CD4-positive, CD25-positive, alpha-beta regulatory T cell (primary cell): ENCODE data around the gene OCA2. TPM values are rescaled to one million over a fixed set of nuclear protein-coding genes. Genes with fewer than 3 reads are reported as not detected.

Source experiments
- ATAC-seq, 2 donors: fragments of 150-1000 bp; cut with Tn5 transposase; one replicate each; pipeline ENCODE4 v1.10.0; 2021; ENCODE audit warnings: low read depth in 2 of 2, moderate number of reproducible peaks in 2 of 2, moderate library complexity in 1 of 2
- DNase-seq, 3 donors: peaks; one replicate each; pipeline versions ENCODE4 v3.0.0 to v3.0.0-alpha.2; 2012 to 2022; ENCODE audit warnings: mixed read lengths in 1 of 3
- H3K27ac ChIP-seq: one replicate; pipeline ENCODE4 v1.7.0; 2013; ENCODE audit warnings: mild to moderate bottlenecking, low read length; ENCODE audit not compliant: insufficient read depth, poor library complexity, severe bottlenecking
- H3K27me3 ChIP-seq: one replicate; pipeline ENCODE4 v1.7.0; 2013; ENCODE audit warnings: low read length; ENCODE audit not compliant: control insufficient read depth, insufficient read depth
- H3K36me3 ChIP-seq: one replicate; pipeline ENCODE4 v1.7.0; 2013; ENCODE audit warnings: mild to moderate bottlenecking, low read length, moderate library complexity; ENCODE audit not compliant: control insufficient read depth, insufficient read depth
- H3K4me1 ChIP-seq: 2 replicates; pipeline ENCODE4 v1.7.0; 2013; ENCODE audit warnings: mild to moderate bottlenecking, low read length; ENCODE audit not compliant: insufficient read depth, control insufficient read depth, poor library complexity, severe bottlenecking
- H3K4me3 ChIP-seq: one replicate; pipeline ENCODE4 v1.7.0; 2013; ENCODE audit warnings: low read depth, mild to moderate bottlenecking, low read length, moderate library complexity
- H3K9me3 ChIP-seq, 2 experiments: 1 replicate in 1 of 2; 2 replicates in 1 of 2; pipeline ENCODE4 v1.7.0; 2013; ENCODE audit warnings: low read length in 2 of 2, mild to moderate bottlenecking in 1 of 2, moderate library complexity in 1 of 2; ENCODE audit not compliant: control insufficient read depth in 2 of 2
- H3K27ac Mint-ChIP-seq, 3 donors: one replicate each; pipeline ENCODE4 v1.8.0; 2020 to 2022; ENCODE audit warnings: mild to moderate bottlenecking in 3 of 3, mixed read lengths in 3 of 3, moderate library complexity in 2 of 3
- H3K27me3 Mint-ChIP-seq: one replicate; pipeline ENCODE4 v1.8.0; 2022; ENCODE audit warnings: mild to moderate bottlenecking, mixed read lengths
- H3K36me3 Mint-ChIP-seq: one replicate; pipeline ENCODE4 v1.8.0; 2020; ENCODE audit warnings: mixed read lengths
- H3K4me1 Mint-ChIP-seq, 4 donors: one replicate each; pipeline ENCODE4 v1.8.0; 2020 to 2022; ENCODE audit warnings: mixed read lengths in 4 of 4, mild to moderate bottlenecking in 1 of 4
- H3K4me3 Mint-ChIP-seq, 4 donors: one replicate each; pipeline ENCODE4 v1.8.0; 2020 to 2022; ENCODE audit warnings: mild to moderate bottlenecking in 4 of 4, mixed read lengths in 4 of 4, moderate library complexity in 3 of 4
- H3K9me3 Mint-ChIP-seq, 7 donors: one replicate each; pipeline ENCODE4 v1.8.0; 2020 to 2022; ENCODE audit warnings: mixed read lengths in 7 of 7, mild to moderate bottlenecking in 3 of 7, moderate library complexity in 2 of 7
- polyA plus RNA-seq, 4 donors: library from polyadenylated mRNA; unstranded; fragments of 300-500 nt; fragmentation: Illumina TruSeq; gene quantifications; one replicate each; pipeline ENCODE4 v1.2.3, GENCODE V29; 2021
- total RNA-seq: library from RNA; stranded (reverse); gene quantifications from one replicate; pipeline ENCODE4 v1.2.3, GENCODE V29; 2022

The OCA2 gene
- total and polyA plus RNA-seq, 5 donors from 2014 or later = not detected

- Mint-ChIP-seq H3K27ac (no peak overlapping the region), H3K36me3 (no peaks in the 10 kb centered on the region), H3K4me3 (no peak overlapping the region), H3K4me1 (no peaks in the 10 kb centered on the region), H3K9me3 (peaks cover 0 to 7% (median 2%) of the 10 kb centered on the region in 7 donors), H3K27me3 (peaks cover 7% of the 10 kb centered on the region)
- no peaks in the 10 kb centered on the region for H3K4me1 ChIP-seq
- no peaks in the 10 kb centered on the region for H3K9me3 ChIP-seq
- no peak for ATAC-seq
- H3K27ac ChIP-seq = no peak overlapping the region
- H3K36me3 ChIP-seq = no peaks in the 10 kb centered on the region
- no peaks in the 10 kb centered on the region for H3K27me3 ChIP-seq
- no peak overlapping the region for H3K4me3 ChIP-seq
- no peak for DNase-seq
Observed at GRCh38 chr15:27878841-27879240, 220.3 kb downstream of the OCA2 start.

- DNase-seq = no peak
- no peak overlapping the region for H3K4me3 Mint-ChIP-seq
Observed at GRCh38 chr15:27873828-27874227, 225.3 kb downstream of the OCA2 start.

GRCh38 chr15:27873039-27873438 lies 226.1 kb downstream of the OCA2 start:
- Mint-ChIP-seq H3K9me3 (peaks cover 0 to 7% (median 1%) of the 10 kb centered on the region in 7 donors), H3K4me1 (no peaks in the 10 kb centered on the region), H3K27ac (no peak overlapping the region), H3K27me3 (no peaks in the 10 kb centered on the region), H3K36me3 (no peaks in the 10 kb centered on the region), H3K4me3 (no peak overlapping the region)
- Histone ChIP-seq H3K27ac (no peak overlapping the region), H3K27me3 (no peaks in the 10 kb centered on the region), H3K36me3 (no peaks in the 10 kb centered on the region), H3K4me1 (no peaks in the 10 kb centered on the region), H3K9me3 (no peaks in the 10 kb centered on the region), H3K4me3 (no peak overlapping the region)
- no peak for DNase-seq
- no peak for ATAC-seq

More at GRCh38 chr15:27873828-27874227, 225.3 kb downstream of the OCA2 start:
- no peak overlapping the region for H3K4me3 ChIP-seq
- no peaks in the 10 kb centered on the region for H3K36me3 Mint-ChIP-seq
- H3K27me3 Mint-ChIP-seq = no peaks in the 10 kb centered on the region
- no peak overlapping the region for H3K27ac ChIP-seq
- H3K27ac Mint-ChIP-seq = no peak overlapping the region
- no peaks in the 10 kb centered on the region for H3K4me1 Mint-ChIP-seq
- no peaks in the 10 kb centered on the region for H3K9me3 ChIP-seq
- H3K36me3 ChIP-seq = no peaks in the 10 kb centered on the region
- H3K4me1 ChIP-seq = no peaks in the 10 kb centered on the region
- no peaks in the 10 kb centered on the region for H3K27me3 ChIP-seq
- ATAC-seq = no peak
- H3K9me3 Mint-ChIP-seq = peaks cover 0 to 7% (median 0%) of the 10 kb centered on the region in 7 donors

- Histone ChIP-seq H3K27me3 (no peaks in the 10 kb centered on the region), H3K36me3 (no peaks in the 10 kb centered on the region), H3K4me3 (no peak overlapping the region), H3K9me3 (no peaks in the 10 kb centered on the region), H3K4me1 (no peaks in the 10 kb centered on the region), H3K27ac (no peak overlapping the region)
- ATAC-seq (no peak), DNase-seq (no peak)
- H3K4me1 Mint-ChIP-seq = no peaks in the 10 kb centered on the region
- H3K27me3 Mint-ChIP-seq = no peaks in the 10 kb centered on the region
- peaks cover 0 to 6% (median 2%) of the 10 kb centered on the region in 7 donors for H3K9me3 Mint-ChIP-seq
- H3K27ac Mint-ChIP-seq = no peak overlapping the region
- no peaks in the 10 kb centered on the region for H3K36me3 Mint-ChIP-seq
- H3K4me3 Mint-ChIP-seq = no peak overlapping the region
Observed at GRCh38 chr15:27872355-27872754, 226.8 kb downstream of the OCA2 start.

- H3K4me3 Mint-ChIP-seq = no peak overlapping the region
Observed at GRCh38 chr15:27871902-27872260, 227.2 kb downstream of the OCA2 start.

GRCh38 chr15:27871078-27871901 lies 227.8 kb downstream of the OCA2 start:
- Histone ChIP-seq H3K27me3 (no peaks in the 10 kb centered on the region), H3K4me3 (no peak overlapping the region), H3K9me3 (no peaks in the 10 kb centered on the region), H3K27ac (no peak overlapping the region), H3K36me3 (no peaks in the 10 kb centered on the region), H3K4me1 (no peaks in the 10 kb centered on the region)
- no peak for ATAC-seq
- Mint-ChIP-seq H3K9me3 (peaks cover 0 to 6% (median 0%) of the 10 kb centered on the region in 7 donors), H3K36me3 (no peaks in the 10 kb centered on the region), H3K27ac (no peak overlapping the region), H3K4me3 (no peak overlapping the region), H3K27me3 (no peaks in the 10 kb centered on the region), H3K4me1 (no peaks in the 10 kb centered on the region)
- DNase-seq = no peak

More at GRCh38 chr15:27871902-27872260, 227.2 kb downstream of the OCA2 start:
- H3K4me1 Mint-ChIP-seq = no peaks in the 10 kb centered on the region
- no peak overlapping the region for H3K27ac Mint-ChIP-seq
- DNase-seq (no peak), ATAC-seq (no peak)
- Histone ChIP-seq H3K27me3 (no peaks in the 10 kb centered on the region), H3K36me3 (no peaks in the 10 kb centered on the region), H3K4me1 (no peaks in the 10 kb centered on the region), H3K9me3 (no peaks in the 10 kb centered on the region), H3K27ac (no peak overlapping the region), H3K4me3 (no peak overlapping the region)
- no peaks in the 10 kb centered on the region for H3K27me3 Mint-ChIP-seq
- H3K36me3 Mint-ChIP-seq = no peaks in the 10 kb centered on the region
- H3K9me3 Mint-ChIP-seq = peaks cover 0 to 6% (median 1%) of the 10 kb centered on the region in 7 donors

- Histone ChIP-seq H3K4me1 (no peaks in the 10 kb centered on the region), H3K27me3 (no peaks in the 10 kb centered on the region), H3K9me3 (no peaks in the 10 kb centered on the region), H3K36me3 (no peaks in the 10 kb centered on the region), H3K27ac (no peak overlapping the region), H3K4me3 (no peak overlapping the region)
- H3K9me3 Mint-ChIP-seq = peaks cover 0 to 6% (median 0%) of the 10 kb centered on the region in 7 donors
- DNase-seq (no peak), ATAC-seq (no peak)
- H3K36me3 Mint-ChIP-seq = no peaks in the 10 kb centered on the region
- no peaks in the 10 kb centered on the region for H3K4me1 Mint-ChIP-seq
- no peaks in the 10 kb centered on the region for H3K27me3 Mint-ChIP-seq
- H3K4me3 Mint-ChIP-seq = no peak overlapping the region
- H3K27ac Mint-ChIP-seq = no peak overlapping the region
Observed at GRCh38 chr15:27870320-27870719, 228.8 kb downstream of the OCA2 start.

- no peak overlapping the region for H3K27ac ChIP-seq
- H3K27me3 ChIP-seq = no peaks in the 10 kb centered on the region
- no peaks in the 10 kb centered on the region for H3K36me3 ChIP-seq
- H3K27ac Mint-ChIP-seq = no peak overlapping the region
- no peaks in the 10 kb centered on the region for H3K36me3 Mint-ChIP-seq
- no peaks in the 10 kb centered on the region for H3K27me3 Mint-ChIP-seq
- H3K4me1 Mint-ChIP-seq = no peaks in the 10 kb centered on the region
- H3K4me3 ChIP-seq = no peak overlapping the region
- H3K9me3 Mint-ChIP-seq = peaks cover 0 to 6% (median 0%) of the 10 kb centered on the region in 7 donors
- ATAC-seq (no peak), DNase-seq (no peak)
- H3K4me3 Mint-ChIP-seq = no peak overlapping the region
- no peaks in the 10 kb centered on the region for H3K4me1 ChIP-seq
- no peaks in the 10 kb centered on the region for H3K9me3 ChIP-seq
Observed at GRCh38 chr15:27869697-27870281, 229.3 kb downstream of the OCA2 start.
